ENCODE results near the gene NLGN1. TPM values are rescaled to one million over a fixed set of nuclear protein-coding genes. Genes with fewer than 3 reads are reported as not detected.

The NLGN1 gene
- total RNA-seq, 1 donor from 2014 or later: 3.9 TPM

DNA sequence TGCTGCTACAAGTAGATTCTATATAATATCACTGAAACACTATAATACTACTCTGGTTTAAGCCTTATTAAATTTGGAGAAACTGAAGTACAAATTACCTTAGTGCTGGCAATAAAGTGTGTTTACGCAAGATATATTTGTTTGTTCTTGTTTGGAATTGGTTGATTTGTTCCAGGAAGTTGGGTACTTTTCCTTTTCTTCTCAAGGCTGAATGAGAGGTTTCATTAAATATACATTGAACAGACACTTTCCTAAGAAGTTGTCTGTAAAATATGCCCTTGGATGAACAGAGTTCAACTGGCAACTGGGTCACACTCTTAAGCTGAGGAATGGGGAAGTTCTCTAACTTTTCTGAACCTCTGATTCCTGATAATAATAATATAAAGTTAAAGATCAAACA is 919.5 kb downstream of the NLGN1 start:
- H3K27me3 ChIP-seq (ENCODE audit: low read depth): no peaks in the 10 kb centered on the region
- H3K9me3 ChIP-seq: no peaks in the 10 kb centered on the region
- no peaks in the 10 kb centered on the region for H3K4me1 ChIP-seq
- no peak for DNase-seq
- no peak overlapping the region for H3K27ac ChIP-seq
- no peak overlapping the region for H3K4me3 ChIP-seq
- no peak for ATAC-seq
- no peaks in the 10 kb centered on the region for H3K36me3 ChIP-seq
- intact Hi-C loops (cut with DNase I): no loop called here
- TF ChIP-seq, protein P1, sequence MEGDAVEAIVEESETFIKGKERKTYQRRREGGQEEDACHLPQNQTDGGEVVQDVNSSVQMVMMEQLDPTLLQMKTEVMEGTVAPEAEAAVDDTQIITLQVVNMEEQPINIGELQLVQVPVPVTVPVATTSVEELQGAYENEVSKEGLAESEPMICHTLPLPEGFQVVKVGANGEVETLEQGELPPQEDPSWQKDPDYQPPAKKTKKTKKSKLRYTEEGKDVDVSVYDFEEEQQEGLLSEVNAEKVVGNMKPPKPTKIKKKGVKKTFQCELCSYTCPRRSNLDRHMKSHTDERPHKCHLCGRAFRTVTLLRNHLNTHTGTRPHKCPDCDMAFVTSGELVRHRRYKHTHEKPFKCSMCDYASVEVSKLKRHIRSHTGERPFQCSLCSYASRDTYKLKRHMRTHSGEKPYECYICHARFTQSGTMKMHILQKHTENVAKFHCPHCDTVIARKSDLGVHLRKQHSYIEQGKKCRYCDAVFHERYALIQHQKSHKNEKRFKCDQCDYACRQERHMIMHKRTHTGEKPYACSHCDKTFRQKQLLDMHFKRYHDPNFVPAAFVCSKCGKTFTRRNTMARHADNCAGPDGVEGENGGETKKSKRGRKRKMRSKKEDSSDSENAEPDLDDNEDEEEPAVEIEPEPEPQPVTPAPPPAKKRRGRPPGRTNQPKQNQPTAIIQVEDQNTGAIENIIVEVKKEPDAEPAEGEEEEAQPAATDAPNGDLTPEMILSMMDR (IDR thresholded peaks at IDR 0.05): no peak

DNA sequence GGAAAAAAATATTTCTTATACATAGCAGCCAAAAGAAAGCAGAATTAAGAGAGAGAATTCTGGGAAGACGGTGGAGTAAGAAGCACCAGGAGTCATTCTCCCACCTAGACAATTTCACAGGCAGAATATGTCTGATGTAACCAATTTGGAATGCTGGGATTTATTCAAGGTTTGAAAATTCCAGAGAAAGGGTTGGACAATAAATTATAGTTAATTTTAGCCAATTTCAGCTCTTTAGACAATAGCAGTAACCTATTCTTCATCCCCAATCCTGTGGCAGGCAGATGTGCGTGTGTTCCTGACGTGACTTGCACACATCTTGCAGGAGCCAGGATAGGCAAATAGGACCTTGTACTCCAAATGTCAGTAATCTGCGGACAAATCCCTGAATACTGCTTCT is 920.6 kb downstream of the NLGN1 start:
- TF ChIP-seq, protein P1 (IDR thresholded peaks at IDR 0.05): no peak
- Histone ChIP-seq H3K36me3 (no peaks in the 10 kb centered on the region), H3K4me3 (no peak overlapping the region), H3K27ac (no peak overlapping the region), H3K4me1 (no peaks in the 10 kb centered on the region), H3K27me3 (ENCODE audit: low read depth) (no peaks in the 10 kb centered on the region), H3K9me3 (no peaks in the 10 kb centered on the region)
- ATAC-seq (no peak), DNase-seq (no peak)
- intact Hi-C loops (cut with DNase I): no loop called here

DNA sequence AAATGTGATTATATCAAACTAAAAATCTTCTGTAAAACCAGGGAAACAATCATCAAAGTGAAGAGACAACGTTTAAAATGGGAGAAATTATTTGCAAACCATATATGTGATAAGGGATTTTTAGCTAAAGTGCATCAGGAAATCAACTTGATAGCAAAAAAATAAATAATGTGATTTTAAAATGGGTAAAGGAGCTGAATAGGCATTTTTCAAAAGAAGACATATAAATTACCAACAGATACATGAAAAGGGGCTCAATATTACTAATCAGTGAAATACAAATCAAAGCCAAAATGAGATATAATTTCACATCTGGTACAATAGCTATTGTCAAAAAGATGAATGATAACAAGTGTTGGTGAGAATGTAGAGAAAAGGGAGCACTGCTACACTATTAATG is 924.0 kb downstream of the NLGN1 start:
- Histone ChIP-seq H3K36me3 (no peaks in the 10 kb centered on the region), H3K27me3 (ENCODE audit: low read depth) (no peaks in the 10 kb centered on the region), H3K4me1 (no peaks in the 10 kb centered on the region), H3K4me3 (no peak overlapping the region), H3K9me3 (no peaks in the 10 kb centered on the region), H3K27ac (no peak overlapping the region)
- intact Hi-C loops (cut with DNase I): no loop called here
- TF ChIP-seq, protein P1 (IDR thresholded peaks at IDR 0.05): no peak
- DNase-seq (no peak), ATAC-seq (no peak)

DNA sequence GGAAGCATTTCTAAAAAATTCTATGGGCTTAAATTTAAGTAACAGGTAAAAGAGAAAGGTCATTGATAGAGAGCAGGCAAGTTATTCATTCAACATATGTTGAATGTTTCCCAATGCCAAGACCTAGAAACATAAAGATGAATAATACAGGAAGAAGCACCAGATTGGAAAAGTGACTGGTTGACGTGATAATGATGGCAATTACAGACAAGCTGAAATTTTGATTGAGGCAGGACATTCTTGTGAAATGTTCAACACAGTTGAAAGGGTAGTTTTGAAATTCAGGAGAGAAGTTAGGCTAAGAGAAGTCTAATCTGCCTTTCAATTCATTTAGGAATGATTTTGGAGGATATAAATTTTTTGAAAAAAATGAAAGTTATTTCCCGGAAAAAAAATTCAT is 925.2 kb downstream of the NLGN1 start:
- Histone ChIP-seq H3K9me3 (no peaks in the 10 kb centered on the region), H3K27me3 (ENCODE audit: low read depth) (no peaks in the 10 kb centered on the region), H3K4me1 (no peaks in the 10 kb centered on the region), H3K27ac (no peak overlapping the region), H3K4me3 (no peak overlapping the region), H3K36me3 (no peaks in the 10 kb centered on the region)
- ATAC-seq: no peak
- TF ChIP-seq, protein P1 (IDR thresholded peaks at IDR 0.05): no peak
- intact Hi-C loops (cut with DNase I): no loop called here
- DNase-seq: no peak

DNA sequence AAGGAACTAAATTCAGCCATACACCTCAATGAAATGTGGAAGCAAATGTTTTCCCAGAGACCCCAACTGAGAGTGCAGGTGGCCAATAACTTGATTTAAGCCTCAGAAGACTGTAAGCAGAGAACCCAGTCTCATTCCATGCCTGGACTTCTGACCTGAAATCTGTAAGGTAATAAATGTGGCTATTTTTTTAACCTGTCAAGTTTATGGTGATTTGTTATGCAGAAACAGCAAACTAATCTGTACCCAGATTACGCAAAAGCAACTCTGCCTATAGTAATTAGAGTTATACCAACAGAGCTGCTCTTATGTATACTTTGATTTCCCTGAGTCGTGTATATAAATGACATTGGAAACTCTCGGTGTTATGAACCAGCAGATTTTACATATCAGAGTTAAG is 927.6 kb downstream of the NLGN1 start:
- intact Hi-C loops (cut with DNase I): no loop called here

More for the DNA sequence above, 927.6 kb downstream of the NLGN1 start:
- no peaks in the 10 kb centered on the region for H3K9me3 ChIP-seq
- no peaks in the 10 kb centered on the region for H3K4me1 ChIP-seq
- DNase-seq (no peak), ATAC-seq (no peak)
- no peaks in the 10 kb centered on the region for H3K27me3 ChIP-seq (ENCODE audit: low read depth)
- H3K36me3 ChIP-seq: no peaks in the 10 kb centered on the region
- no peak overlapping the region for H3K4me3 ChIP-seq
- TF ChIP-seq, protein P1 (IDR thresholded peaks at IDR 0.05): no peak
- no peak overlapping the region for H3K27ac ChIP-seq

Data from lower lobe of right lung (tissue), 2 donors.